ENCODE results near the gene CD274.

- TF ChIP-seq CTCF (IDR thresholded peaks at IDR 0.05; ENCODE audit: extremely low read depth in 1 of 2, insufficient read depth in 1 of 2, low read depth in 1 of 2, low read length in 2 of 2) = no peak
- no peak for TF ChIP-seq POLR2A (IDR thresholded peaks at IDR 0.05; ENCODE audit: low read depth, low read length)
- TF ChIP-seq EZH2 (IDR thresholded peaks at IDR 0.05; ENCODE audit: borderline replicate concordance, low read depth, low read length, severe bottlenecking) = no peak
- no peak for TF ChIP-seq POLR2AphosphoS5 (IDR thresholded peaks at IDR 0.05; ENCODE audit: insufficient read depth, low read depth, low read length)
- no peak for TF ChIP-seq MAX (IDR thresholded peaks at IDR 0.05; ENCODE audit: insufficient read depth, insufficient read length)
- no peak for TF ChIP-seq MYC (IDR thresholded peaks at IDR 0.05; ENCODE audit: low read depth, low read length)
- TF ChIP-seq JUN (IDR thresholded peaks at IDR 0.05; ENCODE audit: borderline replicate concordance, insufficient read depth, insufficient read length, low read depth) = no peak
- TF ChIP-seq FOS (IDR thresholded peaks at IDR 0.05; ENCODE audit: borderline replicate concordance, insufficient read depth, low read length) = no peak
- no peak for TF ChIP-seq GATA2 (IDR thresholded peaks at IDR 0.05; ENCODE audit: insufficient read depth, insufficient read length, low read depth, low read length)
These were observed 31.1 kb downstream of the CD274 start for GRCh38 chr9:5481322-5482040.

All from endothelial cell of umbilical vein (primary cell).